BJ (cell line): ENCODE measurements around the gene PKMYT1. TPM values are rescaled to one million over a fixed set of nuclear protein-coding genes. Genes with fewer than 3 reads are reported as not detected.

Experiments
- CTCF ChIA-PET: fragments of 350-600 bp; formaldehyde crosslinking; extraction: SDS; loops from one replicate; lab custom pipeline; 2021; ENCODE audit warnings: antibody characterized with exemption, inconsistent platforms; lab: Yijun Ruan, JAX
- POLR2A ChIA-PET: fragments of 300-600 bp; sonication (Branson Sonifier 250); formaldehyde crosslinking; extraction: SDS; loops from one replicate; lab custom pipeline; 2021; ENCODE audit warnings: antibody characterized with exemption; lab: Charles Lee
- DNase-seq: peaks from one replicate; pipeline ENCODE4 v3.0.0-alpha.2; 2011; ENCODE audit warnings: low read depth
- H3K27me3 ChIP-seq: 2 replicates; pipeline ENCODE4 v1.6.0; 2011; ENCODE audit warnings: low read length; ENCODE audit not compliant: control insufficient read depth, insufficient read depth
- H3K36me3 ChIP-seq: 2 replicates; pipeline ENCODE4 v1.5.1; 2011; ENCODE audit warnings: low read length; ENCODE audit not compliant: control insufficient read depth, insufficient read depth
- H3K4me3 ChIP-seq: 2 replicates; pipeline ENCODE4 v1.5.1; 2011; ENCODE audit warnings: low read depth, mild to moderate bottlenecking, control low read depth, low read length
- CTCF ChIP-seq: IDR thresholded peaks from 2 replicates; pipeline ENCODE4 v1.5.1; 2011; ENCODE audit warnings: low read depth, mild to moderate bottlenecking, control low read depth, inconsistent platforms, low read length, moderate library complexity; ENCODE audit not compliant: insufficient read depth
- polyA plus RNA-seq: library from polyadenylated mRNA; depleted of rRNA; stranded (reverse); fragments of >200 nt; gene quantifications from 2 replicates; pipeline ENCODE4 v1.2.3, GENCODE V29; 2011

The PKMYT1 gene
- polyA plus RNA-seq, 1 experiment = 6.9 TPM

GRCh38 chr16:2985462-2985861 lies 5.2 kb upstream of the PKMYT1 start:
- CTCF ChIA-PET = interaction anchor here (1.0 kb wide), 1 partner anchor 18 kb away, joined by 6 read pairs; no protein-coding TSS in a partner anchor
- DNase-seq = no peak
- TF ChIP-seq CTCF = no peak
- H3K36me3 ChIP-seq = no peaks in the 10 kb centered on the region
- H3K27me3 ChIP-seq = peaks cover 6% of the 10 kb centered on the region
- POLR2A ChIA-PET = no interaction called here
- H3K4me3 ChIP-seq = no peak overlapping the region

GRCh38 chr16:2983706-2984136 lies 3.5 kb upstream of the PKMYT1 start:
- CTCF ChIA-PET = interaction anchor here (0.6 to 1.4 kb wide), 5 partner anchors 8 to 160 kb away, joined by 3 to 8 read pairs (median 5); partner anchors contain the start of gene PAQR4
- POLR2A ChIA-PET = no interaction called here
- peak; percentile 38 for DNase-seq
- Histone ChIP-seq H3K4me3 (0 out of 2 replicates have a peak overlapping the region, but pooled peaks have one; percentile 19), H3K36me3 (no peaks in the 10 kb centered on the region), H3K27me3 (no peaks in the 10 kb centered on the region)
- TF ChIP-seq CTCF = peak; percentile 58

GRCh38 chr16:2982402-2982801 lies 2.2 kb upstream of the PKMYT1 start:
- H3K27me3 ChIP-seq = no peaks in the 10 kb centered on the region
- H3K36me3 ChIP-seq = no peaks in the 10 kb centered on the region
- POLR2A ChIA-PET = no interaction called here
- no peak overlapping the region for H3K4me3 ChIP-seq
- CTCF ChIA-PET = interaction anchor here (1.1 to 2.3 kb wide), 6 partner anchors 9 to 47 kb away, joined by 3 to 8 read pairs (median 5); no protein-coding TSS in a partner anchor
- no peak for DNase-seq
- TF ChIP-seq CTCF = no peak

GRCh38 chr16:2981899-2982250 lies 1.6 kb upstream of the PKMYT1 start:
- no peaks in the 10 kb centered on the region for H3K27me3 ChIP-seq
- H3K4me3 ChIP-seq = no peak overlapping the region
- TF ChIP-seq CTCF = no peak
- DNase-seq = no peak
- H3K36me3 ChIP-seq = no peaks in the 10 kb centered on the region
- CTCF ChIA-PET = interaction anchor here (0.9 to 2.3 kb wide), 5 partner anchors 10 to 47 kb away, joined by 3 to 8 read pairs (median 4); no protein-coding TSS in a partner anchor
- POLR2A ChIA-PET = no interaction called here

GRCh38 chr16:2981177-2981898 lies 1.1 kb upstream of the PKMYT1 start:
- TF ChIP-seq CTCF = no peak
- no peaks in the 10 kb centered on the region for H3K36me3 ChIP-seq
- POLR2A ChIA-PET = no interaction called here
- CTCF ChIA-PET = interaction anchor here (0.6 to 2.3 kb wide), 6 partner anchors 11 to 48 kb away, joined by 3 to 7 read pairs (median 3); no protein-coding TSS in a partner anchor
- H3K27me3 ChIP-seq = no peaks in the 10 kb centered on the region
- no peak overlapping the region; the same call in 1 of the 2 replicates for H3K4me3 ChIP-seq
- no peak for DNase-seq
